Glutamatergic neuron (in vitro differentiated cells): ENCODE data around the gene ARMCX1. TPM values are rescaled to one million over a fixed set of nuclear protein-coding genes. Genes with fewer than 3 reads are reported as not detected.
"Not testable (repeated sequence)": the region's sequence is repeated elsewhere in the genome, so short reads cannot be mapped to it uniquely, and the experiment has no call there.

ENCODE experiments used
- DNase-seq: peaks from one replicate; pipeline ENCODE4 v3.0.0; 2022
- H3K27ac Mint-ChIP-seq: one replicate; pipeline ENCODE4 v1.8.0; 2020; ENCODE audit warnings: mild to moderate bottlenecking, mixed read lengths, inconsistent platforms; ENCODE audit not compliant: unreplicated experiment
- H3K27me3 Mint-ChIP-seq: one replicate; pipeline ENCODE4 v1.8.0; 2020; ENCODE audit warnings: mild to moderate bottlenecking, moderate library complexity, mixed read lengths, inconsistent platforms; ENCODE audit not compliant: unreplicated experiment
- H3K36me3 Mint-ChIP-seq: one replicate; pipeline ENCODE4 v1.8.0; 2020; ENCODE audit warnings: mild to moderate bottlenecking, mixed read lengths, inconsistent platforms; ENCODE audit not compliant: unreplicated experiment
- H3K4me1 Mint-ChIP-seq: one replicate; pipeline ENCODE4 v1.8.0; 2020; ENCODE audit warnings: mild to moderate bottlenecking, low read depth, mixed read lengths, inconsistent platforms; ENCODE audit not compliant: unreplicated experiment
- H3K4me3 Mint-ChIP-seq: one replicate; pipeline ENCODE4 v1.8.0; 2020; ENCODE audit warnings: mild to moderate bottlenecking, mixed read lengths, inconsistent platforms; ENCODE audit not compliant: unreplicated experiment
- H3K9me3 Mint-ChIP-seq: one replicate; pipeline ENCODE4 v1.8.0; 2020; ENCODE audit warnings: mild to moderate bottlenecking, moderate library complexity, mixed read lengths, inconsistent platforms; ENCODE audit not compliant: unreplicated experiment
- long read RNA-seq: library from polyadenylated mRNA; unstranded; transcript quantifications from one replicate; pipeline ENCODE4 v2.0.0, GENCODE V29; 2020; ENCODE audit not compliant: unreplicated experiment
- total RNA-seq: library from RNA; stranded (reverse); fragmentation: NEBNext Ultra II Directional; extraction: Animal tissue kit (Norgen Biotek cat#: 25700); gene quantifications from one replicate; pipeline ENCODE4 v1.2.1, GENCODE V29; 2021; ENCODE audit not compliant: unreplicated experiment
- TF ChIP-seq, protein P1 (sequence below): fragments of 200-600 bp; sonication (generic); IDR thresholded peaks from one replicate; pipeline ENCODE4 v1.5.0; 2021; ENCODE audit not compliant: partially characterized antibody, unreplicated experiment

ARMCX1 gene
- 50.5 TPM for total RNA-seq
- long read RNA-seq, transcript ARMCX1-201 (4 exons, 2,141 nt), result major isoform, 61 of 76 reads
- long read RNA-seq, partial matches to known transcripts, result 3 of 76 reads
- long read RNA-seq, other reads (novel, unspliced or antisense), result 12 of 76 reads

DNA sequence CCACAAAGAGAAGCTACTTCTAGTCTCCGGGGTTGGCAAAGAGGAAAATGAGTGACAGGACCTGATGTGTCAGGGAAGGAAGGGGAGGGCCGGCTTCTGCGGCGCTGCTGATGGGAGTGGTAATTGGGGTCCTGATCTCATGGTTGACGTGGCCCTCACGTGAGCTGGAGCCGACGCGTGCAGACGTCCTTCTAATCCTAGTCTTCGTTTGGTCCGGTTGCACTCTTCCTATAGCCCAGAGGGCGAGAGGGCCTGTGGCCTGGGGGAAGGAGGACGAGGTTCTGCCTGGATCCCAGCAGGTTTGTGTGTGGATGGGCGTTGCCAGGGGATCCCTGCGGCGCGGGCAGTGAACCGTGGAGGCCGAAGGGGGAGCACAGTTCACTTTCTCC, at the start of gene ARMCX1:
Gene ARMCX1 (plus strand): TSS at position 186 of the 389 bp plus-strand sequence. CDS start 2,384 bp downstream, outside the sequence.
- TF ChIP-seq, protein P1, sequence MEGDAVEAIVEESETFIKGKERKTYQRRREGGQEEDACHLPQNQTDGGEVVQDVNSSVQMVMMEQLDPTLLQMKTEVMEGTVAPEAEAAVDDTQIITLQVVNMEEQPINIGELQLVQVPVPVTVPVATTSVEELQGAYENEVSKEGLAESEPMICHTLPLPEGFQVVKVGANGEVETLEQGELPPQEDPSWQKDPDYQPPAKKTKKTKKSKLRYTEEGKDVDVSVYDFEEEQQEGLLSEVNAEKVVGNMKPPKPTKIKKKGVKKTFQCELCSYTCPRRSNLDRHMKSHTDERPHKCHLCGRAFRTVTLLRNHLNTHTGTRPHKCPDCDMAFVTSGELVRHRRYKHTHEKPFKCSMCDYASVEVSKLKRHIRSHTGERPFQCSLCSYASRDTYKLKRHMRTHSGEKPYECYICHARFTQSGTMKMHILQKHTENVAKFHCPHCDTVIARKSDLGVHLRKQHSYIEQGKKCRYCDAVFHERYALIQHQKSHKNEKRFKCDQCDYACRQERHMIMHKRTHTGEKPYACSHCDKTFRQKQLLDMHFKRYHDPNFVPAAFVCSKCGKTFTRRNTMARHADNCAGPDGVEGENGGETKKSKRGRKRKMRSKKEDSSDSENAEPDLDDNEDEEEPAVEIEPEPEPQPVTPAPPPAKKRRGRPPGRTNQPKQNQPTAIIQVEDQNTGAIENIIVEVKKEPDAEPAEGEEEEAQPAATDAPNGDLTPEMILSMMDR, result no peak
- peak within 1 kb of the TSS; percentile 84 for H3K4me3 Mint-ChIP-seq

DNA sequence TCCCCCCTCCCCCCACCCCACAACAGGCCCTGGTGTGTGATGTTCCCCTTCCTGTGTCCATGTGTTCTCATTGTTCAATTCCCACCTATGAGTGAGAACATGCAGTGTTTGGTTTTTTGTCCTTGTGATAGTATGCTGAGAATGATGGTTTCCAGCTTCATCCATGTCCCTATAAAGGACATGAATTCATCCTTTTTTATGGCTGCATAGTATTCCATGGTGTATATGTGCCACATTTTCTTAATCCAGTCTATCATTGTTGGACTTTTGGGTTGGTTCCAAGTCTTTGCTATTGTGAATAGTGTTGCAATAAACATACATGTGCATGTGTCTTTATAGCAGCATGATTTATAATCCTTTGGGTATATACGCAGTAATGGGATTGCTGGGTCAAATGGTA, 47.4 kb upstream of the ARMCX1 start:
- H3K4me1 Mint-ChIP-seq, DNase-seq, H3K9me3 Mint-ChIP-seq, H3K27ac Mint-ChIP-seq, H3K4me3 Mint-ChIP-seq, H3K36me3 Mint-ChIP-seq, H3K27me3 Mint-ChIP-seq: not testable (repeated sequence)

More for the DNA sequence above, at the start of gene ARMCX1:
- Mint-ChIP-seq H3K27me3 (no peaks in the 10 kb centered on the region), H3K9me3 (no peaks in the 10 kb centered on the region), H3K4me1 (peaks cover 5% of the 10 kb centered on the region), H3K36me3 (no peaks in the 10 kb centered on the region), H3K27ac (peak within 1 kb of the TSS; percentile 92)
- peak; percentile 72 for DNase-seq

DNA sequence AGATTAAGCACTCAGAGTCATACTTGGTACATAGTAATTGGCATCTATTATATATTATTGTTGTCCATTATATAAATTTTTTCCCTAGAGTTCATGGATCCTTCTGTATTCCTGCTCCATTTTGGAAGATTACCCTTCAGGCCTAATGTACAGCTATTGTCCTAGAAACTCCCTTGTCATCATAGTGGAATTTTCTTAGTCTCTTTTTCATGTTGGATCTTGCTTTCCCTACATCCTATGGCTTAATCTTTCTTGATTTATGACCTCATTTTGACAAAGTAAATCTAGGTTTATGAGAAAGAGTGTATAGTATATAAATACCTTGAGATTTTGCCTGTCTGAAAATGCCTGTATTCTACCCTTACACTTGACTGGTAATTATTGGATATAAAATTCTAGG, 43.0 kb upstream of the ARMCX1 start:
- TF ChIP-seq, protein P1, result no peak
- no peaks in the 10 kb centered on the region for H3K9me3 Mint-ChIP-seq
- no peak overlapping the region for H3K27ac Mint-ChIP-seq
- no peaks in the 10 kb centered on the region for H3K4me1 Mint-ChIP-seq
- no peaks in the 10 kb centered on the region for H3K27me3 Mint-ChIP-seq
- DNase-seq, result no peak
- peaks cover 6% of the 10 kb centered on the region for H3K36me3 Mint-ChIP-seq
- H3K4me3 Mint-ChIP-seq, result no peak overlapping the region

DNA sequence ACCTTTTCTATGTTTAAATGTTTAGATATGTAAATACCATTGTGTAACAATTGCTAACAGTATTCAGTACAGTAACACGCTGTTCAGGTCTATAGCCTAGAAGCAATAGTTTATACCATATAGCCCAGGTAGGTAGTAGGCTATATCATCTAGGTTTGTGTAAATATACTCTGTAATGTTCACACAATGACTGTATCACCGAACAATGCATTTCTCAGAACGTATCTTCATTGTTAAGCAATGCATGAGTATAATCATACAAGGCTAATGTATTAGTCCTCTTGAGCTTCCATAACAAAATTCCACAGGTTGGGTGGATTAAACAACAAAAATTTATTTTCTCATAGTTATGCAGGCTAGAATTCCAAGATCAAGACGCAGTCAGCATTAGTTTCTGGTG, 42.4 kb upstream of the ARMCX1 start:
- H3K27me3 Mint-ChIP-seq, result no peaks in the 10 kb centered on the region
- DNase-seq, result no peak
- TF ChIP-seq, protein P1, result no peak
- H3K27ac Mint-ChIP-seq, result no peak overlapping the region
- H3K4me3 Mint-ChIP-seq, result no peak overlapping the region
- no peaks in the 10 kb centered on the region for H3K9me3 Mint-ChIP-seq
- peaks cover 6% of the 10 kb centered on the region for H3K36me3 Mint-ChIP-seq
- no peaks in the 10 kb centered on the region for H3K4me1 Mint-ChIP-seq

DNA sequence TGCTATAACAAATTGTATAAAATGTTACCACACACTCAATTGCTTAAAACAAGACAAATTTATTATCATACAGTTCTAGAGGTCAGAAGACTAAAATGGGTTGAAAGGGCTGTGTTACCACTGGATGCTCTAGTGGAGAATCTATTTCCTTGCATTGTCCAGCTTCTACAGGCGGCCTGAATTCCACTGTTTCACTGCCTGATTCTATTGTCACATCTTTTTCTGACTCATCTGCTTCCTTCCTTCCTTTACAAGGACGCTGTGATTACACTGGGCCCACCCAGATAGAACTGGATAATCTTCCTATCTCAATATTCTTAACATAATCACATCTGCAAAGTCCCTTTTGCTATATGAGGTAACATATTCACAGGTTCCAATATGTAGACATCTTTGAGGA, 19.4 kb upstream of the ARMCX1 start:
- H3K4me3 Mint-ChIP-seq, result no peak overlapping the region
- no peaks in the 10 kb centered on the region for H3K9me3 Mint-ChIP-seq

More for the DNA sequence above, 19.4 kb upstream of the ARMCX1 start:
- Mint-ChIP-seq H3K4me1 (no peaks in the 10 kb centered on the region), H3K36me3 (no peaks in the 10 kb centered on the region), H3K27me3 (no peaks in the 10 kb centered on the region), H3K27ac (no peak overlapping the region)
- DNase-seq, result no peak
- TF ChIP-seq, protein P1, result no peak
